ENCODE measurements around the gene USP6NL.
"Not testable (repeated sequence)": the region's sequence is repeated elsewhere in the genome, so short reads cannot be mapped to it uniquely, and the experiment has no call there.

Gene USP6NL

GRCh38 chr10:11441151-11441535 is 170.3 kb downstream of the USP6NL start:
- DNase-seq = no peak

DNA sequence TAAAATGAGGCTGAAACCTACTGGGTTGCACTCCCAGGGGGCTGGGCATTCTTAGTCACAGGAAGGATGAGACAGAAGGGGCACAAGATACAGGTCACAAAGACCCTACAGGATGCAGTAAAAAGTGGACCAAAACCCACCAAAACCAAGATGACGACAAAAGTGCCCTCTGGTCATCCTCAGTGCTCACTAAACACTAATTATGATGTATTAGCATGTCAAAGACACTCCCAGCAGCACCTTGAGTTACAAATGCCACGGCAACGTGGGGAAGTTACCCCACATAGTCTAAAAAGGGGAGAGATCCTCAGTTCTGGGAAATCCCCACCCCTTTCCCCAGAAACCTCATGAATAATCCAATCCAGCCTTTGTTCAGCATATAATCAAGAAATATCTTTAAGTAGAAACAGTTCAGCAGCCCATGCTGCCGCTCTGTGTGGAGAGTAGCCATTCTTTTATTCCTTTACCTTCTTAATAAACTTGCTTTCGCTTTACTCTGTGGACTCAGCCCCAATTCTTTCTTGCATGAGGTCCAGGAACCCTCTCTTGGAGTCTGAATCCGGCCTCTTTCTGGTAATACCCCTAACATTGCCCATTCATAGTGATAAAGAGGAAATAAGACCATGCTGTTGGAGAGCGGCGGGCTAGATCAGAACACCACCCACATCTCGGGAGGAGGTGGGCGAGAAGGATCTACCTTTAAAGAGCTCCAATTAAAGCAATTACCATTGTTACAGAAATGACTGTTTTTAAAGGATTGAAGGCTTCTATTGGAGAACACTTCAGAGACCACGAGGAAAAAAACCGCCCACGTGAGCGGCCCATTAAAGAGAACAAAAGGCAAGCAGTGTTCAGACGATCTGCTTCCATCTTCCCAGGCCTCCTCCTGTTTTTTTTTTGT is 170.9 kb downstream of the USP6NL start:
- no peak for DNase-seq

DNA sequence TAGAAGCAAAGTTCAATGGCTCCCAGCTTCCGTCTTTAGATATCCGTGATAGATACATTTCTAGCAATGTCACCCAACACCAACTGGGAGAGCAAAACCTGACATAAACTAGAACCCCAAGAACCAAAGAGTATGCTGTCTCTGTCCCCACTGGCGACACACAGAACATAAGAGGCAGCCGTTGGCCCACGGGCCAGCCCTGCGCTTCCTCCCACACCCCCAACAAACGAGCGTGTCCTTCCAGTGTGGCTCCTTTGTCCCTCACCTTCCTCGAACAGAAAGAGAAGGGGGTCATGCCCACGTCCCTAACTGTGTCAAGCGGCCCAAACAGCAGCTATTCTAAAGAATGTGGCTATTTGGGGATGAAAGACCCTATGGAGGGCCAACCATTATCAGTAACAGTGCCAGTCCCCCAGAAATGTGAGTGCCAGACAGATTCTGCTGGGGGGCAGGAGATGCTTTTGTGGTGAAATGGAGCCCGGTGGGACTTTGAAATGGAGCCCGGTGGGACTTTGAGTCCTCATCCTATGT is 171.9 kb downstream of the USP6NL start:
- DNase-seq = no peak

DNA sequence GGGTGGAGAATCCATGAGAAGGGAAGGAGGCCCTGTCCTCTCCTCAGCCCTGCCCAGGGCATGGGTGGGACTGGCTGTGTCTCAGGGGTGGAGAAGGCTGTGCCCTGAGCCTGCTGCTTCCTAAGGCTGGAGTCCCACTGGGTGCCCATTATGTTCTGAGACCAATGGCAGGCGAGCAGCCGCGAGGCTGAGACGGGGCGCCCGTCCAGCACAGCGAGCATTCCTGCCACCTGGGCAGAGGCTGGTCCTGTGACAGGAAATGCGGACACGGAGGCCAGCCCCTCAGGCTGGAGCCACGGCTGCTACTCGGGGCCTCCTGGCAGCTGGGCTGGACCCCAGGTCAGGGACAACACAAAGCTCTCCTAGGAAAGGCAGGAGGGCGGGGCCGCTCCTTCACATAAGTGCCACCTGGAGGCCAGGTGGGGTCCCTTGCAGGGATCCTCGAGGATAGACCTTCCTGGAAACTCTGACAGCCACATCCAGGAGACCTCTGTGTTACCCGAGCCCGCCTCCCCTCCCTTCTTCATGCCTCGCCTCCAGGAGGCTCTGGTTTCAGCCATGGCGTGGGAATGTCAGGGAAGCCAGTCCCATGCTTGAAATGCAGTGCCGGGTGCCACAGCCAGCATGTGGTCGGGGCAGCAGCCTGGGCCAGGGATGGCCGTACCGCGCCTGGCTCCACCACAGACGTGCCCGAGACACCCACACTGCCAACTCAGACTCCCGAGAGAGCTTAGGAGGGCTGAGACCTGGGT is 173.9 kb downstream of the USP6NL start:
- no peak for DNase-seq

DNA sequence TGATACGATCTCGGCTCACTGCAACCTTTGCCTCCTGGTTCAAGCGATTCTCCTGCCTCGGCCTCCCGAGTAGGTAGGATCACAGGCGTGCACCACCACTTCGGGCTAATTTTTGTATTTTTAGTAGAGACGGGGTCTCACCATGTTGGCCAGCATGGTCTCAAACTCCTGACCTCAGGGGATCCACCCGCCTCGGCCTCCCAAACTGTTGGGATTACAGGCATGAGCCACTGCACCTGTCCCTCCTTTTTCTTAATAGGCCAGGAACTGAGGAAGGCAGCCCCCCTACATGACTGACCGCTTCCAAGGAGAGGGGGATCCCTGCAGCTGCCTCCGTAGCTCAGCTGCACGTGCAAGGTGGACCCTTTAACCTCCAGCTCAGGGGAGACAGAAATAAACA is 175.0 kb downstream of the USP6NL start:
- DNase-seq = not testable (repeated sequence)

GRCh38 chr10:11435581-11435981 is 175.9 kb downstream of the USP6NL start:
- no peak for DNase-seq

- DNase-seq = no peak
Observed at GRCh38 chr10:11434324-11434723, 177.1 kb downstream of the USP6NL start.

- DNase-seq = no peak
Observed at GRCh38 chr10:11433657-11434056, 177.8 kb downstream of the USP6NL start.

DNA sequence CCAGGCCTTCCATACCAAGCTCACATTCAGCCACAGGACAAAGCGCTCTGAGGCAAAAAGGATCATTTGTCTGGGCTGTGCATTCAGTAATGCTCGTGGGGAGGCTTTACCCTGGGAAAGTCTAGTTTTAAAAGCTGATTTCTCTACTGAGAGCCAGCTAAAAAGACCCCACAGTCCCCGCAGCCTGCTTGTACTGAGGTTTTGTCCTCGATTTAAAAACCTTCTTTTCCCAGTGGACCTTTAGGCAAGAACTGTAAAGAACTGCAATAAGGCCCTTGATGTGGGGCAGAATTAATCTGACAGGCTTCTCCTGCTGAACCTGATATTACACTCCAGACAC is 180.3 kb downstream of the USP6NL start:
- no peak for DNase-seq

- no peak for DNase-seq
Observed at GRCh38 chr10:11430421-11431215, 180.8 kb downstream of the USP6NL start.

DNA sequence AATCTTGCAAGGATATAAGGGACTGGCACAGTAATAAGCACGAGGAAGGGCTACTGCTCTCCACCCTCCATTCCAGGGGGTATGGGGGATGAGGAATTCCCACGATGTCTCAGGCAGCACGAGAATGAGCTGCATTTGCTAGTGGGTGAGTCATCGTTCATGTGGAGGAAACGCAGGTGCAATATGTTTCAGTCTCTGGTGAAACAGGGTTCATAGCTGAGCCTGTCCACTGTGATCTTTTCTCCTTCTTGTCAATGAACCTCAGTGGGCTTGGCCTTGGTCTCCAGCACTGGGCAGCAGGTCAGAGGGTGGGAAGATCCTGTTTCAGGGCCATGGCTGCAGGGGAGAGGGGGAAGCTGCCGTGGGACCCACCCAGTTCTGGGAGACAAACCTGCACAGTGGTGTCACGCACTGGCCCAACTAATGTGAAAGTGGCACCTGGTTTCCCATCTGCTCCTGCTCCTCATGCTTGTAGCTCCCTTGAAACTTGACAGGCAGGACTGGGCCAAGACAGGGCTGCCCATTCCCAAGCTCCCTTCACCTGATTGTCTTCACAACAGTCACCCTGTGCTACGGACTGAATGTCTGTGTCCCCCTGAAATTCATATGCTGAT is 181.9 kb downstream of the USP6NL start:
- no peak for DNase-seq

DNA sequence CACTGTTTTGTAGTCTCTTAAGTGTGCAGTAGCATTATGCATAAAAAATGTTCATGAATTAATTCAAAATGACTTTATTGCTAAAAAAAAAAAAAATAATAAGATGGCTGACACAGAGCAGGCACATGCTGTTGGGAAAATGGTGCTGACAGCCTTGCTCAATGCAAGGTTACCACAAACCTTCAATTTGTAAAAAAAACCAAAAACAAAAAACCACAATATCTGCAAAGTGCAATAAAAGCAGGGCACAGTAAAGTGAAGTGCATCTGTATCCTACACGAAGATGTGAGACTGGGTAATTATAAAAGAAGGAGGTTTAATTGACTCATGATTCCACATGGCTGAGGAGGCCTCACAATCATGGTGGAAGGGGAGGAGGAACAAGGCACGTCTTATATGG is 185.8 kb downstream of the USP6NL start:
- no peak for DNase-seq

DNA sequence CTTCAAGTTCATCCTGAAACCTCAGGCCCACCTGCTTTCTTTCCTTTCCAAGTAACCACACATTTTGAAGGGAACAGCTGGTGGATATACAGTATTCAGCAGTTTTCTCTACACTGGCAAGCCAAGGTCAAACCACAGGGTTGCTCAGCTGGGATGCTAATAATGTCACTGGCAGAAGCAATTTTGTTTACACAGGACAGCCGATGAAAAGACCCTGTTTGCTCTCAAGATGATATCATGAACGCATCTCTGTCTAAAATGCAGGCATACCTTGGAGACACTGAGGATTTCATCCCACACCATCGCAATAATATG is 186.2 kb downstream of the USP6NL start:
- peak; percentile 53 for DNase-seq

DNA sequence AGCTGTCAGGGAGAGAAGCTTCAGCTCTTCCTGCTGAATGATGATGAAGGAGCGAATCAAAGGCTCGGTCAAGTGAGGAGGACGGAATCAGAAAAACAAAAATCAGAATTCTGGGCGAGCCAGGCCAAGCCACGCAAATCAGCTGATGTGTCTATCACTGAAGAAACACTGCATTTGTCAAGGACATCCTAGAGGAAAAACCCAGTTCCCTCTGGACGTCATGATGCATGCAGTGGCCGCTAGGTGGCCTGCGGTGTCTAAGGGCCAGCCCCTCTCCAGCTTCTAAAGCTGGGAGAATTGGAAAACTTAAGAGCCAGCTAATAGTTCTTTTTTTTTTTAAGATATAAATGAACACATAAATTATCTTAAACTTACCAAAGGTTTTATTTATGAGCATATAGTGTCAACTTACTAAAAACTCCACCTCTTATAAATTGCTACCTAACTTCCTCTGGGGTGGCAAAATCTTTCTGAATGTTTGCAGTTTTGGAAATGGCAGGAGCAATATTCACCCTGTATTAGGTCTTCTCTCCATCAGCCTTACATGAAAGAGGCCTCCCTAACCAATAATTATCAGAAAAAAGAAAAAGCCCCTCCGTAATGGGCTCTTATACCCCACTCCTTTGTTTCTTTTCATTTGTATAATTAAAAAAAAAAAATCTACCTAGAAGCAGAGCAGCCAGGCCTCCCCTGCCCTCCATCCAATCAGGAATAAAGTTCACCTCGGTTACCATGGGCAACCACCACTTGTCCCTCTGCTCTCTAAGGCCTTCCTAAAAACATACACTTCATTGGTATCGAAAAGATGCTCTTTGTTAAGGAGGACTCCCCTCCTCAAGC is 186.8 kb downstream of the USP6NL start:
- DNase-seq = peak; percentile 53

GRCh38 chr10:11416974-11417373 is 194.5 kb downstream of the USP6NL start:
- no peak for DNase-seq

GRCh38 chr10:11415095-11415494 is 196.4 kb downstream of the USP6NL start:
- no peak for DNase-seq

DNA sequence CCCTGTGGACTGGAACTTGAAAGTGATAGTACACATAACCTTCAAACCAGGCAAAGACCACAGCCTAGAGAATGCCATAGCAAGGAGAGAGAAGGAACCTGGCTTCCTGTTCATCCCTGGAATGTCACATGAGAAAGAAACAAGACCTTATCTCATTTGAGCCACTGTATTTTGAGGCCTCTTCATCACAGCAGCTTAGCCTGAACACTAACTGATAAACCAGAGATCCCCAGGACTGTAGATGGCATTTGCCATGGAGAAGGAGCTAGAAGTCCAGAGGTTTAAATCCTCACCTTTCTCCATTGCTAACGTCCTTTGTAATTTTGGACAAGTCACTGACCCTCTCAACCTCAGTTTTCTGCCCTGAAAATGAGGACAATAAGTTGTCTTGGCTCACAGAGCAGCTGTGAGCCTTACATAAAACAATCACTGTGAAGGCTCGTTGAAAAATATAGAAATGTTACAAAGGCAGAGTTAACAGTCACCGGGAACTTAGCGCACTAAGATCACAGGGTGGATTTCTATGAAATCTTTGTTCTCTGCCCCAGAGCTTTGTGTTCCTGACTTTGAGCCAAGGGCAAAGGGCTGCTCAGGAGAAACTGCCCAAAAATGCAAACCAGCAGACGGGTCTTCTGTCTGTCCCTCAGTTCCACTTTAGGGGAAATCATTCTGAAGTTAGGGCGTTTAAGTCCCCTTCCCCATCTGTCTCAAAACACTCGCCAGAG is 197.0 kb downstream of the USP6NL start:
- no peak for DNase-seq

DNA sequence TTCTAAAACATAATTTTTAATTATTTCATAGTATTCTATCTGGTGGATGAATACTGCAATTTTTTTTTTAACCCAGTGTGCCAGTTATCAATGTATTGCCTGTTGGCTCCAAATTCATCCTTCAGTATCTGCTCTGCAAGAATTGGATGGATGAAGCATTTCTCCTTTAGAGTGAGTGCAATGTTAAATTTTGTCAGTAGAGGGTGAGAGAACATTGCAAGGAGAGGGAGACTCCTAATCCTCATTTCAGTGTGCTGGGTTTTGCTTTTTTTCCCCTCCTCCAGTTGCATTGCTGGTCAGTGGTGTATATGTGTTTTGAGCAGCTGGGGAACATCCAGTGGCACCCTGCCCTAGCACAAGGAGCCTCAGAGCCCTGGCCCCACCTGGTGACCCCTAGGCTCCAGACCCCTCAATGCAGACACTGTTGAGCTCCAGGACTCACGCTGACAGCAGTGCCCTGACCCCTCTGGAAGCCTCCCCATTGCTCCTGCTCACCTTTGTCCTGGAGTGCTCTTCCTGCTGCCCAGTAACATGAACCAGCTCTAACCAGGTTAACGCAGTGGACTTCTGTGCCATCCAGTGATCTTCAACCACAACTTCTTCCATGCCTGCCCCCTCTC is 199.4 kb downstream of the USP6NL start:
- DNase-seq = no peak

DNA sequence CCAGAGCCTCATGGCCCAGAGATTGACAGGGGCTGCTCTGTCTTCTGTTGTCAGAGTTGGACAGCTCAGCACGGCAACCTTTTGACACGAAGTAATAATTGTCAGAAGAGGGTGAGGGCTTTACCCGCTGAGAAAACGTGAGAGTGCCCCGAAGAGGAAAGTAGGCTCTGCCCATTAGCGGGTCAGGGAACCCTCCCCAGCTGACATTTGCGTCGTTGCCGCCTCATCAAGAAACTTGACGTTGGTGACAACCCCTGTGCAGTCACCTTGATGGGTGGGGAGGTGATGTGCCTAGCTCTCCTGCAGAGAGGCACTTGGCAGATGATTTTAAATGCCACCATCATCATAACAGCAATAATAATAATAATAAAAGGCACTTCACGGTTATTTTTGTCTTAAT is 202.1 kb downstream of the USP6NL start:
- no peak for DNase-seq

DNA sequence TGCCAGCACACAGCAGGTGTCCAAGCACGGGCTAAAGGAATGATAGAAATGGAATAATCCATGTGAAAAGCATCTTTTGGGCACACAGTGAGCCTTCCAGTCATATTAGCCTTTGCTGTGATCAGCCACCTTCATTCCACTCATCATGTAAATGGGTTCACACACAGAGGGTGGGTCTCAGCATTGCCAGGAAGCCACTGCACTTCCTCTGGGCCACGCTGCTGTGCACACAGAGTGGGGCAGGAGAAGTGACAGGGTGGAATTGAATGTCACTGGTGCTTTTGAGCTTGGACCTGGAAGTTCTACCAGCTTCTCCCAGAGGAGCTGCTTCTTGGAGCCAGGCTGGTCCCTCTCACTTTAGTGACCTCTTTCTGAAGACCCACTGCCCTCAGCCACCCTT is 203.5 kb downstream of the USP6NL start:
- DNase-seq = no peak

GRCh38 chr10:11406746-11407145 is 204.7 kb downstream of the USP6NL start:
- no peak for DNase-seq
